ENCODE measurements around the gene GPR156.
"Not testable (repeated sequence)": the region's sequence is repeated elsewhere in the genome, so short reads cannot be mapped to it uniquely, and the experiment has no call there.

GPR156 gene

GRCh38 chr3:120275618-120276017 lies 9.4 kb downstream of the GPR156 start:
- H3K4me3 ChIP-seq (ENCODE audit: low read depth, low read length) = no peak overlapping the region

- H3K4me3 ChIP-seq (ENCODE audit: low read depth, low read length) = no peak overlapping the region
Measured at GRCh38 chr3:120274739-120275167, 10.3 kb downstream of the GPR156 start.

GRCh38 chr3:120272286-120272685 lies 12.7 kb downstream of the GPR156 start:
- no peak overlapping the region for H3K4me3 ChIP-seq (ENCODE audit: low read depth, low read length)

- H3K4me3 ChIP-seq (ENCODE audit: low read depth, low read length) = no peak overlapping the region
Measured at GRCh38 chr3:120265989-120266388, 19.0 kb downstream of the GPR156 start.

GRCh38 chr3:120264963-120265362 lies 20.1 kb downstream of the GPR156 start:
- no peak overlapping the region for H3K4me3 ChIP-seq (ENCODE audit: low read depth, low read length)

GRCh38 chr3:120263792-120264191 lies 21.2 kb downstream of the GPR156 start:
- H3K4me3 ChIP-seq (ENCODE audit: low read depth, low read length) = no peak overlapping the region

GRCh38 chr3:120258009-120258408 lies 27.0 kb downstream of the GPR156 start:
- no peak overlapping the region for H3K4me3 ChIP-seq (ENCODE audit: low read depth, low read length)

- no peak overlapping the region for H3K4me3 ChIP-seq (ENCODE audit: low read depth, low read length)
Measured at GRCh38 chr3:120245386-120245785, 39.6 kb downstream of the GPR156 start.

- no peak overlapping the region for H3K4me3 ChIP-seq (ENCODE audit: low read depth, low read length)
Measured at GRCh38 chr3:120244834-120245225, 40.2 kb downstream of the GPR156 start.

GRCh38 chr3:120239644-120240043 lies 45.4 kb downstream of the GPR156 start:
- no peak overlapping the region for H3K4me3 ChIP-seq (ENCODE audit: low read depth, low read length)

GRCh38 chr3:120227710-120228347 lies 57.2 kb downstream of the GPR156 start:
- H3K4me3 ChIP-seq (ENCODE audit: low read depth, low read length) = no peak overlapping the region

GRCh38 chr3:120224237-120224636 lies 60.8 kb downstream of the GPR156 start:
- no peak overlapping the region for H3K4me3 ChIP-seq (ENCODE audit: low read depth, low read length)

GRCh38 chr3:120218981-120219380 lies 66.0 kb downstream of the GPR156 start:
- H3K4me3 ChIP-seq (ENCODE audit: low read depth, low read length) = no peak overlapping the region

- not testable (repeated sequence) for H3K4me3 ChIP-seq (ENCODE audit: low read depth, low read length)
Measured at GRCh38 chr3:120216633-120217032, 68.4 kb downstream of the GPR156 start.

- H3K4me3 ChIP-seq (ENCODE audit: low read depth, low read length) = no peak overlapping the region
Measured at GRCh38 chr3:120214176-120214575, 70.8 kb downstream of the GPR156 start.

- H3K4me3 ChIP-seq (ENCODE audit: low read depth, low read length) = no peak overlapping the region
Measured at GRCh38 chr3:120212505-120212904, 72.5 kb downstream of the GPR156 start.

- H3K4me3 ChIP-seq (ENCODE audit: low read depth, low read length) = no peak overlapping the region
Measured at GRCh38 chr3:120209425-120209824, 75.6 kb downstream of the GPR156 start.

GRCh38 chr3:120204338-120204737 lies 80.7 kb downstream of the GPR156 start:
- H3K4me3 ChIP-seq (ENCODE audit: low read depth, low read length) = no peak overlapping the region

- no peak overlapping the region for H3K4me3 ChIP-seq (ENCODE audit: low read depth, low read length)
Measured at GRCh38 chr3:120203621-120204020, 81.4 kb downstream of the GPR156 start.

GRCh38 chr3:120203016-120203415 lies 82.0 kb downstream of the GPR156 start:
- H3K4me3 ChIP-seq (ENCODE audit: low read depth, low read length) = no peak overlapping the region

- H3K4me3 ChIP-seq (ENCODE audit: low read depth, low read length) = no peak overlapping the region
Measured at GRCh38 chr3:120202363-120202762, 82.7 kb downstream of the GPR156 start.

- H3K4me3 ChIP-seq (ENCODE audit: low read depth, low read length) = no peak overlapping the region
Measured at GRCh38 chr3:120200493-120201235, 84.4 kb downstream of the GPR156 start.

Data from iPS-11a (cell line).